ENCODE data around the gene LPA. TPM values are rescaled to one million over a fixed set of nuclear protein-coding genes. Genes with fewer than 3 reads are reported as not detected.

The LPA gene
- total and polyA plus RNA-seq, 2 of the 13 experiments (the other 11 are each of a cell fraction or from before 2014, with no cell fraction given), result not detected

DNA sequence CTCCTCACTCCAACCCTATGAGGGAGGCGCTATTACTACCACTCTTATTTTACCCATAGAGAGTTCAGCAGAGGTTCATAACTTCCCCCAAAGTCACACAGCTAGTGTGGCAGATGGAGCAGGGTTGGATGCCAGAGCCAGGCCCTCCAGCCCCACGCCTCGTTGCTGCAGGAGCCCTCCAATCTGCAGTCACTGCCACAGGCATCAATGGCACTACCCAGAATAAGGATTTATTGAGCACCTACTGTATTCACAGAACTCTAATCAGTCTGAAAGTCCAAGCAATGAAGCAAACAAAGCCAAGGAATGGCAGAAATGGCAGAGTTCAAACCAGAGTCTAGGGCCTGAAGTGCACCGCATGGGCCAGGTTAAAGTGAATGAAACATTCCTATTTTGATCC is 144.9 kb downstream of the LPA start:
- Histone ChIP-seq H3K9ac (ENCODE audit: insufficient read depth, low read depth, low read length) (no peak overlapping the region), H3K27me3 (ENCODE audit: control insufficient read depth in 1 of 2, insufficient read depth in 2 of 2, low read length in 2 of 2) (peaks cover 0 to 9% of the 10 kb centered on the region in 2 experiments; a peak in 2 of 5 replicates), H3K79me2 (ENCODE audit: insufficient read depth, low read length) (no peaks in the 10 kb centered on the region), H3K4me1 (ENCODE audit: insufficient read depth, low read length) (peaks cover 6% of the 10 kb centered on the region), H3K36me3 (replicated peaks in 1 of 2; ENCODE audit: control insufficient read depth in 1 of 2, insufficient read depth in 2 of 2, low read length in 2 of 2) (no peaks in the 10 kb centered on the region), H2AFZ (ENCODE audit: low read length) (no peak overlapping the region), H3K4me3 (replicated peaks in 1 of 3; ENCODE audit: insufficient read depth in 1 of 3, low read depth in 2 of 3, low read length in 3 of 3) (no peak overlapping the region), H3K4me2 (ENCODE audit: low read depth, low read length) (peak overlapping the region; percentile 97; the same call in 1 of the 2 replicates), H3K9me3 (ENCODE audit: low read length) (no peaks in the 10 kb centered on the region), H4K20me1 (ENCODE audit: insufficient read depth, low read length) (no peaks in the 10 kb centered on the region), H3K27ac (ENCODE audit: extremely low read length, insufficient read depth, low read length) (no peak overlapping the region)
- in situ Hi-C loops (cut with HindIII; ENCODE audit: extremely low pct_ligation_motif_present, low pct_unique_long_range_greater_than_20kb) (loop anchor here (25.0 kb wide), 1 partner anchor 143 kb away; the partner anchor contains the start of gene LPA), intact Hi-C loops (cut with micrococcal nuclease; ENCODE audit: unreplicated experiment) (loop anchor here (5.0 kb wide), 1 partner anchor 248 kb away; no protein-coding TSS in a partner anchor)
- no peak for FAIRE-seq
- WGBS (ENCODE audit: low lambda C conversion rate), result 38% methylated on average over 4 of the region's 4 CpGs
- no peak for DNase-seq (ENCODE audit: low spot score)
- CTCF ChIA-PET (ENCODE audit: low intra/inter-chr PET ratio, low total read pairs), result interaction anchor here (1.1 to 2.7 kb wide), 4 partner anchors 13 to 656 kb away, joined by 3 to 28 read pairs (median 10); no protein-coding TSS in a partner anchor
- no peak for TF ChIP-seq ZNF337 (CRISPR knock-in tag; IDR thresholded peaks at IDR 0.05; ENCODE audit: borderline replicate concordance, low read depth)
- TF ChIP-seq ZNF333 (CRISPR knock-in tag; IDR thresholded peaks at IDR 0.05; ENCODE audit: borderline replicate concordance), result no peak
- no peak for ATAC-seq
- no TSS peak for BruUV-seq (replicated peaks)
- POLR2A ChIA-PET, result no interaction called here

- intact Hi-C loops (cut with micrococcal nuclease; ENCODE audit: unreplicated experiment), result no loop called here
- H3K27me3 ChIP-seq (ENCODE audit: control insufficient read depth in 1 of 2, insufficient read depth in 2 of 2, low read length in 2 of 2), result no peaks in the 10 kb centered on the region
- H3K79me2 ChIP-seq (ENCODE audit: insufficient read depth, low read length), result no peaks in the 10 kb centered on the region
- no peaks in the 10 kb centered on the region for H3K9me3 ChIP-seq (ENCODE audit: low read length)
- H2AFZ ChIP-seq (ENCODE audit: low read length), result no peak overlapping the region
- no peak overlapping the region for H3K4me3 ChIP-seq (replicated peaks in 1 of 3; ENCODE audit: insufficient read depth in 1 of 3, low read depth in 2 of 3, low read length in 3 of 3)
- CTCF ChIA-PET (ENCODE audit: low intra/inter-chr PET ratio, low total read pairs), result no interaction called here
- no peak overlapping the region for H3K27ac ChIP-seq (ENCODE audit: extremely low read length, insufficient read depth, low read length)
- H4K20me1 ChIP-seq (ENCODE audit: insufficient read depth, low read length), result no peaks in the 10 kb centered on the region
- TF ChIP-seq KAT2B (IDR thresholded peaks at IDR 0.05; ENCODE audit: borderline replicate concordance, low read depth, low read length), result no peak
- TF ChIP-seq EP300 (IDR thresholded peaks at IDR 0.05; ENCODE audit: low read depth in 2 of 2, low read length in 2 of 2), result peak in 1 of 2 experiments; percentile 23; a peak in 1 of 4 replicates
- TF ChIP-seq EP300 (CRISPR knock-in tag; IDR thresholded peaks at IDR 0.05; ENCODE audit: borderline replicate concordance), result no peak
- TF ChIP-seq ZNF281 (CRISPR knock-in tag; IDR thresholded peaks at IDR 0.05; ENCODE audit: borderline replicate concordance), result peak; percentile 20; the same call in 1 of the 2 replicates
- no peak for TF ChIP-seq SOX6 (IDR thresholded peaks at IDR 0.05)
- 0 out of 2 replicates have a peak, but pooled peaks have one; percentile 11 for TF ChIP-seq SOX6 (CRISPR knock-in tag; IDR thresholded peaks at IDR 0.05)
- in situ Hi-C loops (cut with HindIII; ENCODE audit: extremely low pct_ligation_motif_present, low pct_unique_long_range_greater_than_20kb), result loop anchor here (25.0 kb wide), 1 partner anchor 148 kb away; the partner anchor contains the start of gene LPA
- no peak; the same call in 2 of the 3 replicates for ATAC-seq
- no peaks in the 10 kb centered on the region for H3K36me3 ChIP-seq (replicated peaks in 1 of 2; ENCODE audit: control insufficient read depth in 1 of 2, insufficient read depth in 2 of 2, low read length in 2 of 2)
- DNase-seq (ENCODE audit: low spot score), result no peak
- FAIRE-seq, result no peak
- WGBS (ENCODE audit: low lambda C conversion rate), result 7% methylated on average over 3 of the region's 3 CpGs
- no peak overlapping the region for H3K4me2 ChIP-seq (ENCODE audit: low read depth, low read length)
- no peak overlapping the region for H3K9ac ChIP-seq (ENCODE audit: insufficient read depth, low read depth, low read length)
- peaks cover 17% of the 10 kb centered on the region; the same call in 1 of the 2 replicates for H3K4me1 ChIP-seq (ENCODE audit: insufficient read depth, low read length)
- BruUV-seq (replicated peaks), result no TSS peak
- POLR2A ChIA-PET, result no interaction called here
These were observed 150.2 kb downstream of the LPA start for GRCh38 chr6:160513836-160514235.
